HG03558 (cell line): ENCODE results near the gene FRMD3.

ENCODE experiments used
- ATAC-seq: cut with Tn5 transposase; IDR thresholded peaks from one replicate; pipeline ENCODE4 v1.9.1; 2021; ENCODE audit warnings: moderate number of reproducible peaks; ENCODE audit not compliant: unreplicated experiment; ENCODE audit errors: extremely low read depth

The FRMD3 gene

GRCh38 chr9:83257937-83258891, 280.0 kb downstream of the FRMD3 start:
- no peak for ATAC-seq

GRCh38 chr9:83247732-83248131, 290.5 kb downstream of the FRMD3 start:
- ATAC-seq, result no peak

GRCh38 chr9:83245979-83246659, 292.1 kb downstream of the FRMD3 start:
- ATAC-seq, result no peak

- ATAC-seq, result no peak
Observed at GRCh38 chr9:83242066-83242465, 296.1 kb downstream of the FRMD3 start.

- no peak for ATAC-seq
Observed at GRCh38 chr9:83240671-83241070, 297.5 kb downstream of the FRMD3 start.

- ATAC-seq, result no peak
Observed at GRCh38 chr9:83239747-83240146, 298.5 kb downstream of the FRMD3 start.

- ATAC-seq, result no peak
Observed at GRCh38 chr9:83238871-83239640, 299.1 kb downstream of the FRMD3 start.

GRCh38 chr9:83236029-83236696, 302.0 kb downstream of the FRMD3 start:
- ATAC-seq, result no peak

- ATAC-seq, result no peak
Observed at GRCh38 chr9:83235526-83235925, 302.7 kb downstream of the FRMD3 start.

GRCh38 chr9:83234541-83234940, 303.7 kb downstream of the FRMD3 start:
- ATAC-seq, result no peak

GRCh38 chr9:83233647-83234046, 304.6 kb downstream of the FRMD3 start:
- ATAC-seq, result no peak

GRCh38 chr9:83231039-83231438, 307.2 kb downstream of the FRMD3 start:
- ATAC-seq, result no peak

- peak; percentile 95 for ATAC-seq
Observed at GRCh38 chr9:83220730-83221129, 317.5 kb downstream of the FRMD3 start.

GRCh38 chr9:83219924-83220438, 318.2 kb downstream of the FRMD3 start:
- ATAC-seq, result no peak

GRCh38 chr9:83219154-83219923, 318.9 kb downstream of the FRMD3 start:
- ATAC-seq, result no peak

GRCh38 chr9:83218411-83219090, 319.6 kb downstream of the FRMD3 start:
- ATAC-seq, result no peak

- no peak for ATAC-seq
Observed at GRCh38 chr9:83209188-83209731, 328.9 kb downstream of the FRMD3 start.

- ATAC-seq, result no peak
Observed at GRCh38 chr9:83208065-83208850, 329.9 kb downstream of the FRMD3 start.
